HEK293T (cell line): ENCODE measurements around the gene CD109.
"Not testable (repeated sequence)": the region's sequence is repeated elsewhere in the genome, so short reads cannot be mapped to it uniquely, and the experiment has no call there.

Experiments
- CTCF ChIA-PET: fragments of 350-600 bp; formaldehyde crosslinking; extraction: SDS; loops from one replicate; lab custom pipeline; 2021; ENCODE audit warnings: antibody characterized with exemption, inconsistent platforms; lab: Yijun Ruan, JAX
- POLR2A ChIA-PET: fragments of 350-600 bp; formaldehyde crosslinking; extraction: SDS; loops from one replicate; lab custom pipeline; 2020; ENCODE audit warnings: antibody characterized with exemption, inconsistent platforms; lab: Yijun Ruan, JAX
- DNase-seq: peaks from one replicate; pipeline ENCODE4 v3.0.0; 2012; ENCODE audit warnings: mixed read lengths; ENCODE audit errors: extremely low spot score
- ARNT ChIP-seq: fragments of 450-650 bp; IDR thresholded peaks from 2 replicates; pipeline ENCODE4 v1.6.1; 2017; ENCODE audit warnings: mild to moderate bottlenecking
- BHLHE40 ChIP-seq: fragments of 450-650 bp; IDR thresholded peaks from 2 replicates; pipeline ENCODE4 v1.6.1; 2016; ENCODE audit warnings: mild to moderate bottlenecking, moderate library complexity, borderline replicate concordance
- CTBP1 ChIP-seq: fragments of 450-650 bp; IDR thresholded peaks from 2 replicates; pipeline ENCODE4 v1.6.1; 2016; ENCODE audit warnings: borderline replicate concordance
- ELF4 ChIP-seq: fragments of 450-650 bp; IDR thresholded peaks from 2 replicates; pipeline ENCODE4 v1.6.1; 2017; ENCODE audit warnings: antibody characterized with exemption
- FOXA1 ChIP-seq: fragments of 450-650 bp; IDR thresholded peaks from 2 replicates; pipeline ENCODE4 v1.6.1; 2016; ENCODE audit warnings: mild to moderate bottlenecking
- FOXK2 ChIP-seq: fragments of 450-650 bp; IDR thresholded peaks from 2 replicates; pipeline ENCODE4 v1.6.1; 2016; ENCODE audit warnings: mild to moderate bottlenecking
- FOXM1 ChIP-seq: fragments of 450-650 bp; IDR thresholded peaks from 2 replicates; pipeline ENCODE4 v1.6.1; 2017; ENCODE audit warnings: mild to moderate bottlenecking, borderline replicate concordance
- HDGF ChIP-seq: fragments of 450-650 bp; IDR thresholded peaks from 2 replicates; pipeline ENCODE4 v1.6.1; 2017; ENCODE audit warnings: antibody characterized with exemption, borderline replicate concordance
- L3MBTL2 ChIP-seq: fragments of 450-650 bp; conservative IDR thresholded peaks from 2 replicates; pipeline ENCODE4 v1.6.1; 2016; ENCODE audit warnings: mild to moderate bottlenecking
- LEF1 ChIP-seq: fragments of 450-650 bp; IDR thresholded peaks from 2 replicates; pipeline ENCODE4 v1.6.1; 2017; ENCODE audit warnings: mild to moderate bottlenecking, borderline replicate concordance
- NFRKB ChIP-seq: fragments of 450-650 bp; IDR thresholded peaks from 2 replicates; pipeline ENCODE4 v1.6.1; 2016; ENCODE audit warnings: mild to moderate bottlenecking, moderate library complexity
- SP1 ChIP-seq: fragments of 450-650 bp; IDR thresholded peaks from 2 replicates; pipeline ENCODE4 v1.6.1; 2017
- SUZ12 ChIP-seq: fragments of 450-650 bp; IDR thresholded peaks from 2 replicates; pipeline ENCODE4 v1.6.1; 2016; ENCODE audit warnings: mild to moderate bottlenecking
- TARDBP ChIP-seq: fragments of 450-650 bp; IDR thresholded peaks from 2 replicates; pipeline ENCODE4 v1.6.1; 2016
- ZNF384 ChIP-seq: fragments of 450-650 bp; IDR thresholded peaks from 2 replicates; pipeline ENCODE4 v1.6.1; 2016
- TF ChIP-seq, protein P1 (sequence below): fragments of 450-650 bp; IDR thresholded peaks from 2 replicates; pipeline ENCODE4 v1.6.1; 2016

Gene CD109

GRCh38 chr6:73710948-73711347 lies 14.9 kb downstream of the CD109 start:
- ChIA-PET POLR2A (no interaction called here), CTCF (no interaction called here)
- TF ChIP-seq ELF4 (no peak), FOXK2 (no peak), BHLHE40 (no peak), CTBP1 (no peak), FOXA1 (no peak), ARNT (no peak), TARDBP (no peak)
- no peak for DNase-seq

GRCh38 chr6:73712535-73713173 lies 16.7 kb downstream of the CD109 start:
- POLR2A ChIA-PET = no interaction called here
- TF ChIP-seq SP1 (no peak), ARNT (no peak), HDGF (no peak), CTBP1 (no peak), L3MBTL2 (no peak), FOXK2 (no peak), ELF4 (no peak), BHLHE40 (no peak), FOXA1 (no peak), TARDBP (no peak), SUZ12 (no peak), LEF1 (no peak), NFRKB (no peak), ZNF384 (no peak), FOXM1 (no peak)
- TF ChIP-seq, protein P1, sequence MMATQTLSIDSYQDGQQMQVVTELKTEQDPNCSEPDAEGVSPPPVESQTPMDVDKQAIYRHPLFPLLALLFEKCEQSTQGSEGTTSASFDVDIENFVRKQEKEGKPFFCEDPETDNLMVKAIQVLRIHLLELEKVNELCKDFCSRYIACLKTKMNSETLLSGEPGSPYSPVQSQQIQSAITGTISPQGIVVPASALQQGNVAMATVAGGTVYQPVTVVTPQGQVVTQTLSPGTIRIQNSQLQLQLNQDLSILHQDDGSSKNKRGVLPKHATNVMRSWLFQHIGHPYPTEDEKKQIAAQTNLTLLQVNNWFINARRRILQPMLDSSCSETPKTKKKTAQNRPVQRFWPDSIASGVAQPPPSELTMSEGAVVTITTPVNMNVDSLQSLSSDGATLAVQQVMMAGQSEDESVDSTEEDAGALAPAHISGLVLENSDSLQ = no peak
- DNase-seq = no peak
- CTCF ChIA-PET = interaction anchor here (0.6 kb wide), 2 partner anchors 19 to 1499 kb away, joined by 3 read pairs; no protein-coding TSS in a partner anchor

DNA sequence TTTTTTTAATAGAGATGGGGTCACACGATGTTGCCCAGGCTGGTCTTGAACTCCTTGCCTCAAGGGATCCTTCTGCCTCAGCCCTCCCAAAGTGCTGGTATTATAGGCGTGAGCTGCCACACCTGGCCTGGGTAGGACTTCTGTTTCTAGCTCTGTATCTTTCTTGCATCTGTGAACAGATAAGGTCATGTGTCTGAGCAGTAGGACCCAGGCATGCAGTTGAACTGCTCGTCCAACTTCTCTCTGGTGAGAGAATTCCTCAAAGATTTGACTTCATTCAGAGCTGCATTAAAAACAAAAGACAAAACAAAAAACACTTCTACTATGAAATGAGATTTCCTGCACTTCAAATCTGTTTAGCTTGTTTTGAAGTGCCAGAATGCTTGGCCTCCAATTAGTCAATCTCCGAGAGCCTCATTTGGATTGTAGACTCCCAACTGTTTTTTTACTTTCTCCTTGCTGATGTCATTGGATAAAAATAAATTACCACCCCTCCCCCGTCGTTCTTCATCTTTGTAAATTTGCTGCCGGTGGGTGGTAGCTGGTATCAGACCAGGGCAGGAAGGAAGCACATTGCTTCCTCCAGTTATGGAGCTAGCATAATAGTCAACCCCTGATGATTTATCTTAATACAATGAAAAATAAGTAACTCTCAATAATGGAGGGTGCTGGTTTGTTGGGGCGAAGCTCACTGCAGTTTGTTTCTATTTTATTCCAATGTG lies 17.6 kb downstream of the CD109 start:
- POLR2A ChIA-PET = no interaction called here
- no peak for DNase-seq
- TF ChIP-seq SP1 (no peak), FOXK2 (no peak), CTBP1 (no peak), NFRKB (no peak), FOXA1 (no peak), BHLHE40 (no peak), HDGF (no peak), FOXM1 (no peak), ELF4 (no peak), ZNF384 (no peak)
- CTCF ChIA-PET = interaction anchor here (0.6 to 1.0 kb wide), 2 partner anchors 18 to 20 kb away, joined by 3 to 6 read pairs; no protein-coding TSS in a partner anchor

DNA sequence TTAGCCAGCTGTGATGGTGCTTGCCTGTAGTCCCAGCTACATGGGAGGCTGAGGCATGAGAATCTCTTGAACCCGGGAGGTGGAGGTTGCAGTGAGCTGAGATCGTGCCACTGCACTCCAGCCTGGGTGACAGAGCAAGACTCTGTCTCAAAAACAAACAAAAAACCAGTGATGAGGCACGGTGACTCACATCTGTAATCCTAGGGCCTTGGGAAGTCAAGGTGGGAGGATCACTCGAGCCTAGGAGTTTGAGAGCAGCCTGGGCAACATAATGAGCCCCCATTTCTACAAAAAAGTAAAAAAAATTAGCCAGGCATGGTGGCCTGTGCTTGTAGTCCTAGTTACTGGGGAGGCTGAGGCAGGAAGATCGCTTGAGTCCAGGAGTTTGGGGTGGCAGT lies 19.1 kb downstream of the CD109 start:
- POLR2A ChIA-PET, DNase-seq, CTCF ChIA-PET: not testable (repeated sequence)

DNA sequence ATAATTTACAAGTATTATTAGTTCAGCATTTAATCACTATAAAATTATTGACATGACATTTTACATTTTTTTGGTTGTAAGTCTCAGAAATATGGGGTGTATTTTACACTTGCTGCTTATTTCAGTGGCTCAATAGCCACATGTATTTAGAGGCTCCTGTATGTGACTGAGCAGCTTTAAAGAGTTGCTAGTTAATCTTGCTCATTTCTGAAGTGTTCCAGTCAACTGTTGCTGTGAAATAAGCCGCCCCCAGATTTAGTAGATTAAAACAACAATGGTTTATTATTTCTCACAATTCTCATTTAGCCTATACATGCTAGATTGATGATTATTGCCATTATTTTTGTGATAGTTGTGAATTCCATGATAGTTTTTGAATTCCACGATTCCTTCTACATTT lies 23.0 kb downstream of the CD109 start:
- CTCF ChIA-PET = no interaction called here
- no peak for TF ChIP-seq HDGF
- TF ChIP-seq FOXA1 = no peak
- TF ChIP-seq NFRKB = no peak
- TF ChIP-seq SUZ12 = no peak
- POLR2A ChIA-PET = no interaction called here
- no peak for DNase-seq

DNA sequence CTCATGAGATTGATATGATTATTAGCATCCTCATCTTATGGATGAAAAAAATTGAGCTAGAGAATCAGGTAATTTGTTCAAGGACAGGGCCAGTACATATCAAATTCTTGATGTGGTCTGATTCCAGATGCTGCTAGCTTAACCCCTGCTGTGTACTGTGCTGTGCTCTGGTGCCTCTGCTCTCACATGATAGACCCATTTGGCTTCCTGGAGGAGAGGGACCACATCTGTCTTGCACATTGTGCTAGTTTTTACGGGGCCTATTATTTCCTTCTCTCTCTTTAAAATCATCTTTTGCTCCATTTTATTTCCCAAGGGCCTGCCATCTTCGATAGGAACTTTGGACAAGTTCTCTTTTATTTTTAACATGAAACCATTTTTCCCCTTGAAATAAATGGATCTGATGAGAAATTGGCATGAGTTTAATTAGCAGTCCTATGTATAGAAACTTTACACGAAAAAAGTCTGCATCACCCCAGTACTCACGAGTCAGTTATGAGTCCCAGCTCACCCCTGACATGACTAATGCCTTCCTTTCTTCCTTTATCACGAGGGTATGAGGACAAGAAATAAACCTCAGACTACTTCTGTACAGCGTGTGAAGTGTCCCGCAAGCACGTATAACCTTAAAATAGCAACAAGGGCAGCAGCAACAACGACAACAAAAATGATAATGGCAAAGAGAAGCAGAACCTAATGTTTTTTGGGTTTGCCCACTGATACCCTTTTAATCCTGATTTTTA lies 26.5 kb downstream of the CD109 start:
- POLR2A ChIA-PET = no interaction called here
- TF ChIP-seq SUZ12 (no peak), HDGF (no peak), FOXK2 (no peak), ELF4 (no peak), CTBP1 (no peak)
- TF ChIP-seq, protein P1 = no peak
- DNase-seq = no peak

GRCh38 chr6:73723480-73723879 lies 27.5 kb downstream of the CD109 start:
- POLR2A ChIA-PET, CTCF ChIA-PET, DNase-seq: not testable (repeated sequence)

More for the DNA sequence above, 26.5 kb downstream of the CD109 start:
- CTCF ChIA-PET = interaction anchor here (1.1 kb wide), 1 partner anchor 10 kb away, joined by 4 read pairs; no protein-coding TSS in a partner anchor
